GM23338 (cell line): ENCODE measurements around the gene SERINC5. TPM values are rescaled to one million over a fixed set of nuclear protein-coding genes. Genes with fewer than 3 reads are reported as not detected.

Experiments
- ATAC-seq: fragments of 200-7000 bp; cut with Tn5 transposase; 3 replicates; pipeline ENCODE4 v1.9.1; 2020
- DNase-seq: peaks from one replicate; pipeline ENCODE4 v3.0.0-alpha.2; 2015; ENCODE audit warnings: low spot score
- H2AFZ ChIP-seq: fragments of 200-600 bp; sonication (generic); 2 replicates; pipeline ENCODE4 v1.8.0; 2016; ENCODE audit warnings: antibody characterized with exemption, mild to moderate bottlenecking, moderate library complexity
- H3F3A ChIP-seq: fragments of 200-600 bp; sonication (generic); replicated peaks from 2 replicates; pipeline ENCODE4 v1.8.0; 2017; ENCODE audit warnings: antibody characterized with exemption, mixed run types, low read depth
- H3K27ac ChIP-seq: fragments of 200-600 bp; sonication (generic); 2 replicates; pipeline ENCODE4 v1.6.1; 2016; ENCODE audit warnings: low read depth
- H3K27me3 ChIP-seq: fragments of 200-600 bp; sonication (generic); 2 replicates; pipeline ENCODE4 v1.8.0; 2016; ENCODE audit warnings: mild to moderate bottlenecking, mixed run types, moderate library complexity; ENCODE audit not compliant: insufficient read depth
- H3K36me3 ChIP-seq: fragments of 200-600 bp; sonication (generic); 2 replicates; pipeline ENCODE4 v1.8.0; 2016; ENCODE audit warnings: mild to moderate bottlenecking; ENCODE audit not compliant: insufficient read depth
- H3K4me1 ChIP-seq: fragments of 200-600 bp; sonication (generic); 2 replicates; pipeline ENCODE4 v1.8.0; 2016; ENCODE audit warnings: mild to moderate bottlenecking, moderate library complexity; ENCODE audit not compliant: insufficient read depth
- H3K4me2 ChIP-seq: fragments of 200-600 bp; sonication (generic); 2 replicates; pipeline ENCODE4 v1.7.1; 2017; ENCODE audit warnings: mixed run types
- H3K4me3 ChIP-seq: fragments of 200-600 bp; sonication (generic); 2 replicates; pipeline ENCODE4 v1.6.1; 2016; ENCODE audit warnings: mixed run types
- H3K79me2 ChIP-seq: fragments of 200-600 bp; sonication (generic); replicated peaks from 2 replicates; pipeline ENCODE4 v1.8.0; 2017; ENCODE audit warnings: mild to moderate bottlenecking; ENCODE audit not compliant: insufficient read depth
- H3K9me2 ChIP-seq: fragments of 200-600 bp; sonication (generic); 2 replicates; pipeline ENCODE4 v1.8.0; 2017; ENCODE audit not compliant: insufficient read depth
- H4K20me1 ChIP-seq: fragments of 200-600 bp; sonication (generic); replicated peaks from 2 replicates; pipeline ENCODE4 v1.8.0; 2017; ENCODE audit warnings: mild to moderate bottlenecking; ENCODE audit not compliant: insufficient read depth
- H3K27ac Mint-ChIP-seq: 2 replicates; pipeline ENCODE4 v1.8.0; 2020; ENCODE audit warnings: inconsistent platforms, mild to moderate bottlenecking, moderate library complexity, mixed read lengths
- H3K27me3 Mint-ChIP-seq: 3 replicates; pipeline ENCODE4 v1.8.0; 2022; ENCODE audit warnings: low read depth, mild to moderate bottlenecking, moderate library complexity, mixed read lengths, inconsistent platforms; ENCODE audit not compliant: insufficient read depth, poor library complexity
- H3K36me3 Mint-ChIP-seq: 3 replicates; pipeline ENCODE4 v1.8.0; 2021; ENCODE audit warnings: low read depth, mild to moderate bottlenecking, inconsistent platforms, moderate library complexity, mixed read lengths
- H3K4me1 Mint-ChIP-seq: 3 replicates; pipeline ENCODE4 v1.8.0; 2020; ENCODE audit warnings: mild to moderate bottlenecking, inconsistent platforms, mixed read lengths
- H3K4me3 Mint-ChIP-seq: 3 replicates; pipeline ENCODE4 v1.8.0; 2021; ENCODE audit warnings: moderate library complexity, mild to moderate bottlenecking, inconsistent platforms, mixed read lengths
- H3K9me3 Mint-ChIP-seq: 3 replicates; pipeline ENCODE4 v1.8.0; 2020; ENCODE audit warnings: moderate library complexity, mild to moderate bottlenecking, inconsistent platforms, mixed read lengths
- CREB1 ChIP-seq: fragments of 250-450 bp; sonication (Bioruptor Pico); IDR thresholded peaks from 2 replicates; pipeline ENCODE4 v1.5.0; 2020; ENCODE audit warnings: low read depth, mild to moderate bottlenecking, moderate library complexity
- EZH2 ChIP-seq: fragments of 200-600 bp; sonication (generic); IDR thresholded peaks from one replicate; pipeline ENCODE4 v1.8.0; 2017; ENCODE audit warnings: antibody characterized with exemption, mild to moderate bottlenecking, low read depth; ENCODE audit not compliant: unreplicated experiment
- EZH2phosphoT487 ChIP-seq: fragments of 200-600 bp; sonication (generic); IDR thresholded peaks from one replicate; pipeline ENCODE4 v1.8.1; 2018; ENCODE audit warnings: antibody characterized with exemption; ENCODE audit not compliant: unreplicated experiment
- JUNB ChIP-seq: IDR thresholded peaks from one replicate; pipeline ENCODE4 v1.6.1; 2016; ENCODE audit warnings: antibody characterized with exemption; ENCODE audit not compliant: unreplicated experiment
- NANOG ChIP-seq: IDR thresholded peaks from 2 replicates; pipeline ENCODE4 v1.6.1; 2016; ENCODE audit warnings: antibody characterized with exemption, borderline replicate concordance
- POLR2AphosphoS5 ChIP-seq: IDR thresholded peaks from 2 replicates; pipeline ENCODE4 v1.6.1; 2016; ENCODE audit warnings: antibody characterized with exemption, low read depth
- STAT1 ChIP-seq: IDR thresholded peaks from one replicate; pipeline ENCODE4 v1.6.1; 2016; ENCODE audit warnings: antibody characterized with exemption; ENCODE audit not compliant: unreplicated experiment
- ZNF114 ChIP-seq: fragments of 250-450 bp; sonication (Bioruptor Pico); IDR thresholded peaks from 2 replicates; pipeline ENCODE4 v1.5.0; 2020; ENCODE audit warnings: mild to moderate bottlenecking, moderate library complexity
- ZNF331 ChIP-seq: fragments of 250-450 bp; sonication (Bioruptor Pico); IDR thresholded peaks from 2 replicates; pipeline ENCODE4 v1.5.0; 2020; ENCODE audit warnings: low read depth, mild to moderate bottlenecking, moderate library complexity
- polyA plus RNA-seq: library from polyadenylated mRNA; unstranded; fragments of >200 nt; fragmentation: Nextera tagmentation; extraction: Ambion mirVana; gene quantifications from 2 replicates; pipeline ENCODE4 v1.2.1, GENCODE V29; 2016
- total RNA-seq: library from RNA; depleted of rRNA; stranded (reverse); fragments of >200 nt; shearing (Covaris generic); gene quantifications from 2 replicates; pipeline ENCODE4 v1.2.3, GENCODE V29; 2014
- TF ChIP-seq, protein P1 (sequence below): fragments of 250-450 bp; sonication (Bioruptor Pico); IDR thresholded peaks from 2 replicates; pipeline ENCODE4 v1.5.0; 2020; ENCODE audit warnings: mild to moderate bottlenecking, moderate library complexity
- TF ChIP-seq, protein P2 (sequence below): IDR thresholded peaks from 2 replicates; pipeline ENCODE4 v1.6.1; 2016; ENCODE audit warnings: antibody characterized with exemption
- TF ChIP-seq, protein P3 (sequence below): IDR thresholded peaks from one replicate; pipeline ENCODE4 v1.6.1; 2018; ENCODE audit warnings: antibody characterized with exemption; ENCODE audit not compliant: unreplicated experiment
- TF ChIP-seq, protein P4 (sequence below), 2 experiments: fragments of 200-600 bp in 1 of 2; sonication (generic) in 1 of 2; conservative IDR thresholded peaks; 2 replicates each; pipeline versions ENCODE4 v1.5.1 to v1.6.1; 2016 to 2017; ENCODE audit warnings: antibody characterized with exemption in 2 of 2, low read depth in 2 of 2, mild to moderate bottlenecking in 2 of 2, moderate library complexity in 1 of 2

The SERINC5 gene
- total and polyA plus RNA-seq, 2 experiments from 2014 or later: 34.0 to 107 TPM

DNA sequence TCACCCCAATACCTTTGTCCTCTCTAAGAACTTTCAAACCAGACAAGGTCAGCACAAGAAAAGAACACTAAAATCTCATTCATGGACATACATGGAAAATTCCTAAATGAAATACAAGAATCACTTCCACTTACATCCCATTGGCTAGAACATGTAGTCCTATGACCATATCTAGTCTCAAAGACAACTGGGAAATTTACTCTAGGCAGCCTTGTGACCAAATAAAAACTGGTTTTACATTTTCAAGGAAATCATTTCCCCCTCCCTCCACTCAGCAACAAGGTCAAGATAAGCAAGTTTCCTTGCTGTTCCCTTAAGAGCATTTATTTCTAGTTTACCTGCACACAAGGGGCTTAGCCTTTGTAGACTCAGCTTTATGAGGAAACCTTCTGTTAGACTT, 20.3 kb upstream of the SERINC5 start:
- H2AFZ ChIP-seq: no peak overlapping the region
- no peak overlapping the region for H3K4me2 ChIP-seq
- Mint-ChIP-seq H3K27ac (no peak overlapping the region), H3K4me1 (no peaks in the 10 kb centered on the region), H3K9me3 (no peaks in the 10 kb centered on the region), H3K27me3 (peaks cover 5% of the 10 kb centered on the region), H3K4me3 (no peak overlapping the region), H3K36me3 (no peaks in the 10 kb centered on the region)
- H3K79me2 ChIP-seq: no peaks in the 10 kb centered on the region
- no peaks in the 10 kb centered on the region for H3K36me3 ChIP-seq
- H3K27me3 ChIP-seq: no peaks in the 10 kb centered on the region
- H3K27ac ChIP-seq: no peak overlapping the region
- no peaks in the 10 kb centered on the region for H3K4me1 ChIP-seq
- no peaks in the 10 kb centered on the region for H4K20me1 ChIP-seq
- no peak for ATAC-seq
- H3K4me3 ChIP-seq: no peak overlapping the region
- no peak for TF ChIP-seq NANOG
- TF ChIP-seq JUNB: no peak
- TF ChIP-seq, protein P1, sequence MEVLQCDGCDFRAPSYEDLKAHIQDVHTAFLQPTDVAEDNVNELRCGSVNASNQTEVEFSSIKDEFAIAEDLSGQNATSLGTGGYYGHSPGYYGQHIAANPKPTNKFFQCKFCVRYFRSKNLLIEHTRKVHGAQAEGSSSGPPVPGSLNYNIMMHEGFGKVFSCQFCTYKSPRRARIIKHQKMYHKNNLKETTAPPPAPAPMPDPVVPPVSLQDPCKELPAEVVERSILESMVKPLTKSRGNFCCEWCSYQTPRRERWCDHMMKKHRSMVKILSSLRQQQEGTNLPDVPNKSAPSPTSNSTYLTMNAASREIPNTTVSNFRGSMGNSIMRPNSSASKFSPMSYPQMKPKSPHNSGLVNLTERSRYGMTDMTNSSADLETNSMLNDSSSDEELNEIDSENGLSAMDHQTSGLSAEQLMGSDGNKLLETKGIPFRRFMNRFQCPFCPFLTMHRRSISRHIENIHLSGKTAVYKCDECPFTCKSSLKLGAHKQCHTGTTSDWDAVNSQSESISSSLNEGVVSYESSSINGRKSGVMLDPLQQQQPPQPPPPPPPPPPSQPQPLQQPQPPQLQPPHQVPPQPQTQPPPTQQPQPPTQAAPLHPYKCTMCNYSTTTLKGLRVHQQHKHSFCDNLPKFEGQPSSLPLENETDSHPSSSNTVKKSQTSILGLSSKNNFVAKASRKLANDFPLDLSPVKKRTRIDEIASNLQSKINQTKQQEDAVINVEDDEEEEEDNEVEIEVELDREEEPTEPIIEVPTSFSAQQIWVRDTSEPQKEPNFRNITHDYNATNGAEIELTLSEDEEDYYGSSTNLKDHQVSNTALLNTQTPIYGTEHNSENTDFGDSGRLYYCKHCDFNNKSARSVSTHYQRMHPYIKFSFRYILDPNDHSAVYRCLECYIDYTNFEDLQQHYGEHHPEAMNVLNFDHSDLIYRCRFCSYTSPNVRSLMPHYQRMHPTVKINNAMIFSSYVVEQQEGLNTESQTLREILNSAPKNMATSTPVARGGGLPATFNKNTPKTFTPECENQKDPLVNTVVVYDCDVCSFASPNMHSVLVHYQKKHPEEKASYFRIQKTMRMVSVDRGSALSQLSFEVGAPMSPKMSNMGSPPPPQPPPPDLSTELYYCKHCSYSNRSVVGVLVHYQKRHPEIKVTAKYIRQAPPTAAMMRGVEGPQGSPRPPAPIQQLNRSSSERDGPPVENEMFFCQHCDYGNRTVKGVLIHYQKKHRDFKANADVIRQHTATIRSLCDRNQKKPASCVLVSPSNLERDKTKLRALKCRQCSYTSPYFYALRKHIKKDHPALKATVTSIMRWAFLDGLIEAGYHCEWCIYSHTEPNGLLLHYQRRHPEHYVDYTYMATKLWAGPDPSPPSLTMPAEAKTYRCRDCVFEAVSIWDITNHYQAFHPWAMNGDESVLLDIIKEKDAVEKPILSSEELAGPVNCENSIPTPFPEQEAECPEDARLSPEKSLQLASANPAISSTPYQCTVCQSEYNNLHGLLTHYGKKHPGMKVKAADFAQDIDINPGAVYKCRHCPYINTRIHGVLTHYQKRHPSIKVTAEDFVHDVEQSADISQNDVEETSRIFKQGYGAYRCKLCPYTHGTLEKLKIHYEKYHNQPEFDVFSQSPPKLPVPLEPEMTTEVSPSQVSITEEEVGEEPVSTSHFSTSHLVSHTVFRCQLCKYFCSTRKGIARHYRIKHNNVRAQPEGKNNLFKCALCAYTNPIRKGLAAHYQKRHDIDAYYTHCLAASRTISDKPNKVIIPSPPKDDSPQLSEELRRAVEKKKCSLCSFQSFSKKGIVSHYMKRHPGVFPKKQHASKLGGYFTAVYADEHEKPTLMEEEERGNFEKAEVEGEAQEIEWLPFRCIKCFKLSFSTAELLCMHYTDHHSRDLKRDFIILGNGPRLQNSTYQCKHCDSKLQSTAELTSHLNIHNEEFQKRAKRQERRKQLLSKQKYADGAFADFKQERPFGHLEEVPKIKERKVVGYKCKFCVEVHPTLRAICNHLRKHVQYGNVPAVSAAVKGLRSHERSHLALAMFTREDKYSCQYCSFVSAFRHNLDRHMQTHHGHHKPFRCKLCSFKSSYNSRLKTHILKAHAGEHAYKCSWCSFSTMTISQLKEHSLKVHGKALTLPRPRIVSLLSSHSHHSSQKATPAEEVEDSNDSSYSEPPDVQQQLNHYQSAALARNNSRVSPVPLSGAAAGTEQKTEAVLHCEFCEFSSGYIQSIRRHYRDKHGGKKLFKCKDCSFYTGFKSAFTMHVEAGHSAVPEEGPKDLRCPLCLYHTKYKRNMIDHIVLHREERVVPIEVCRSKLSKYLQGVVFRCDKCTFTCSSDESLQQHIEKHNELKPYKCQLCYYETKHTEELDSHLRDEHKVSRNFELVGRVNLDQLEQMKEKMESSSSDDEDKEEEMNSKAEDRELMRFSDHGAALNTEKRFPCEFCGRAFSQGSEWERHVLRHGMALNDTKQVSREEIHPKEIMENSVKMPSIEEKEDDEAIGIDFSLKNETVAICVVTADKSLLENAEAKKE (CRISPR knock-in tag): no peak
- no peak for TF ChIP-seq CREB1
- no peak for TF ChIP-seq EZH2phosphoT487
- no peak for TF ChIP-seq STAT1
- TF ChIP-seq ZNF114: no peak
- TF ChIP-seq ZNF331 (CRISPR knock-in tag): no peak
- no peak for TF ChIP-seq EZH2
- TF ChIP-seq, protein P2, sequence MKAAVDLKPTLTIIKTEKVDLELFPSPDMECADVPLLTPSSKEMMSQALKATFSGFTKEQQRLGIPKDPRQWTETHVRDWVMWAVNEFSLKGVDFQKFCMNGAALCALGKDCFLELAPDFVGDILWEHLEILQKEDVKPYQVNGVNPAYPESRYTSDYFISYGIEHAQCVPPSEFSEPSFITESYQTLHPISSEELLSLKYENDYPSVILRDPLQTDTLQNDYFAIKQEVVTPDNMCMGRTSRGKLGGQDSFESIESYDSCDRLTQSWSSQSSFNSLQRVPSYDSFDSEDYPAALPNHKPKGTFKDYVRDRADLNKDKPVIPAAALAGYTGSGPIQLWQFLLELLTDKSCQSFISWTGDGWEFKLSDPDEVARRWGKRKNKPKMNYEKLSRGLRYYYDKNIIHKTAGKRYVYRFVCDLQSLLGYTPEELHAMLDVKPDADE: no peak
- TF ChIP-seq, protein P3, sequence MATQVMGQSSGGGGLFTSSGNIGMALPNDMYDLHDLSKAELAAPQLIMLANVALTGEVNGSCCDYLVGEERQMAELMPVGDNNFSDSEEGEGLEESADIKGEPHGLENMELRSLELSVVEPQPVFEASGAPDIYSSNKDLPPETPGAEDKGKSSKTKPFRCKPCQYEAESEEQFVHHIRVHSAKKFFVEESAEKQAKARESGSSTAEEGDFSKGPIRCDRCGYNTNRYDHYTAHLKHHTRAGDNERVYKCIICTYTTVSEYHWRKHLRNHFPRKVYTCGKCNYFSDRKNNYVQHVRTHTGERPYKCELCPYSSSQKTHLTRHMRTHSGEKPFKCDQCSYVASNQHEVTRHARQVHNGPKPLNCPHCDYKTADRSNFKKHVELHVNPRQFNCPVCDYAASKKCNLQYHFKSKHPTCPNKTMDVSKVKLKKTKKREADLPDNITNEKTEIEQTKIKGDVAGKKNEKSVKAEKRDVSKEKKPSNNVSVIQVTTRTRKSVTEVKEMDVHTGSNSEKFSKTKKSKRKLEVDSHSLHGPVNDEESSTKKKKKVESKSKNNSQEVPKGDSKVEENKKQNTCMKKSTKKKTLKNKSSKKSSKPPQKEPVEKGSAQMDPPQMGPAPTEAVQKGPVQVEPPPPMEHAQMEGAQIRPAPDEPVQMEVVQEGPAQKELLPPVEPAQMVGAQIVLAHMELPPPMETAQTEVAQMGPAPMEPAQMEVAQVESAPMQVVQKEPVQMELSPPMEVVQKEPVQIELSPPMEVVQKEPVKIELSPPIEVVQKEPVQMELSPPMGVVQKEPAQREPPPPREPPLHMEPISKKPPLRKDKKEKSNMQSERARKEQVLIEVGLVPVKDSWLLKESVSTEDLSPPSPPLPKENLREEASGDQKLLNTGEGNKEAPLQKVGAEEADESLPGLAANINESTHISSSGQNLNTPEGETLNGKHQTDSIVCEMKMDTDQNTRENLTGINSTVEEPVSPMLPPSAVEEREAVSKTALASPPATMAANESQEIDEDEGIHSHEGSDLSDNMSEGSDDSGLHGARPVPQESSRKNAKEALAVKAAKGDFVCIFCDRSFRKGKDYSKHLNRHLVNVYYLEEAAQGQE: no peak
- TF ChIP-seq POLR2AphosphoS5: no peak
- TF ChIP-seq, protein P4, sequence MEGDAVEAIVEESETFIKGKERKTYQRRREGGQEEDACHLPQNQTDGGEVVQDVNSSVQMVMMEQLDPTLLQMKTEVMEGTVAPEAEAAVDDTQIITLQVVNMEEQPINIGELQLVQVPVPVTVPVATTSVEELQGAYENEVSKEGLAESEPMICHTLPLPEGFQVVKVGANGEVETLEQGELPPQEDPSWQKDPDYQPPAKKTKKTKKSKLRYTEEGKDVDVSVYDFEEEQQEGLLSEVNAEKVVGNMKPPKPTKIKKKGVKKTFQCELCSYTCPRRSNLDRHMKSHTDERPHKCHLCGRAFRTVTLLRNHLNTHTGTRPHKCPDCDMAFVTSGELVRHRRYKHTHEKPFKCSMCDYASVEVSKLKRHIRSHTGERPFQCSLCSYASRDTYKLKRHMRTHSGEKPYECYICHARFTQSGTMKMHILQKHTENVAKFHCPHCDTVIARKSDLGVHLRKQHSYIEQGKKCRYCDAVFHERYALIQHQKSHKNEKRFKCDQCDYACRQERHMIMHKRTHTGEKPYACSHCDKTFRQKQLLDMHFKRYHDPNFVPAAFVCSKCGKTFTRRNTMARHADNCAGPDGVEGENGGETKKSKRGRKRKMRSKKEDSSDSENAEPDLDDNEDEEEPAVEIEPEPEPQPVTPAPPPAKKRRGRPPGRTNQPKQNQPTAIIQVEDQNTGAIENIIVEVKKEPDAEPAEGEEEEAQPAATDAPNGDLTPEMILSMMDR (conservative IDR thresholded peaks at IDR 0.05; ENCODE audit: low read depth in 2 of 2): no peak
- H3K9me2 ChIP-seq: no peaks in the 10 kb centered on the region
- DNase-seq: no peak
- H3F3A ChIP-seq: 0 out of 2 replicates have a peak, but pooled peaks cover 2% of the 10 kb centered on the region
